ENCODE measurements around the gene ZNF823. TPM values are rescaled to one million over a fixed set of nuclear protein-coding genes. Genes with fewer than 3 reads are reported as not detected.

The ZNF823 gene
- total and polyA plus RNA-seq, 2 of the 13 experiments (the other 11 are each of a cell fraction or from before 2014, with no cell fraction given) = 5.7 to 11.7 TPM

- no peak for TF ChIP-seq ATF7 (IDR thresholded peaks at IDR 0.05)
- 0 out of 2 replicates have a peak, but pooled peaks have one; percentile 63 for TF ChIP-seq ATF7 (CRISPR knock-in tag; IDR thresholded peaks at IDR 0.05)
- TF ChIP-seq ZNF329 (CRISPR knock-in tag; IDR thresholded peaks at IDR 0.05; ENCODE audit: low read depth) = no peak
- TF ChIP-seq ZNF253 (CRISPR knock-in tag; IDR thresholded peaks at IDR 0.05; ENCODE audit: borderline replicate concordance) = no peak
- TF ChIP-seq SIX4 (CRISPR knock-in tag; IDR thresholded peaks at IDR 0.05) = no peak
- no peak for TF ChIP-seq MZF1 (CRISPR knock-in tag; IDR thresholded peaks at IDR 0.05; ENCODE audit: borderline replicate concordance)
- peak; percentile 16 for TF ChIP-seq YY1 (IDR thresholded peaks at IDR 0.05; ENCODE audit: insufficient read depth, insufficient replicate concordance, low read depth, low read length)
- 0 out of 2 replicates have a peak, but pooled peaks have one; percentile 60 for TF ChIP-seq HOXA5 (CRISPR knock-in tag; IDR thresholded peaks at IDR 0.05)
- peak; percentile 57; the same call in 1 of the 2 replicates for TF ChIP-seq HNF1A (IDR thresholded peaks at IDR 0.05; ENCODE audit: low read depth)
- peak; percentile 81; the same call in 1 of the 2 replicates for TF ChIP-seq HNF1A (CRISPR knock-in tag; IDR thresholded peaks at IDR 0.05; ENCODE audit: borderline replicate concordance)
- peak; percentile 45; the same call in 1 of the 2 replicates for TF ChIP-seq ZNF574 (CRISPR knock-in tag; IDR thresholded peaks at IDR 0.05)
- TF ChIP-seq ZSCAN20 (CRISPR knock-in tag; IDR thresholded peaks at IDR 0.05; ENCODE audit: borderline replicate concordance) = no peak
- TF ChIP-seq ZNF780A (CRISPR knock-in tag; IDR thresholded peaks at IDR 0.05) = no peak
- no peak for TF ChIP-seq AKAP8 (CRISPR knock-in tag; IDR thresholded peaks at IDR 0.05)
- TF ChIP-seq POLR2AphosphoS2 (IDR thresholded peaks at IDR 0.05; ENCODE audit: low read depth, low read length) = no peak
- peak; percentile 54 for TF ChIP-seq BORCS8-MEF2B (CRISPR knock-in tag; IDR thresholded peaks at IDR 0.05)
- TF ChIP-seq ATF2 (CRISPR knock-in tag; IDR thresholded peaks at IDR 0.05) = peak; percentile 71
- peak; percentile 87; the same call in 1 of the 2 replicates for TF ChIP-seq BCL3 (CRISPR knock-in tag; IDR thresholded peaks at IDR 0.05)
- no peak for TF ChIP-seq ZNF878 (CRISPR knock-in tag; IDR thresholded peaks at IDR 0.05)
Observed at GRCh38 chr19:11766597-11767591, 28.1 kb upstream of the ZNF823 start, which contains the start of gene ZNF441 (continued).
